ENCODE data around the gene TAOK3. TPM values are rescaled to one million over a fixed set of nuclear protein-coding genes. Genes with fewer than 3 reads are reported as not detected.

Gene TAOK3
- total and polyA plus RNA-seq, 2 of the 4 experiments (the other 2 are of a cell fraction) = 26.3 to 54.5 TPM

- H2BK15ac ChIP-seq (ENCODE audit: low read depth, low read length) = no peak overlapping the region
- H3K23ac ChIP-seq (ENCODE audit: low read depth, low read length) = no peak overlapping the region
- H2BK20ac ChIP-seq (ENCODE audit: low read depth, low read length) = no peak overlapping the region
- no peak overlapping the region for H3K9ac ChIP-seq (ENCODE audit: low read depth, low read length)
- WGBS, 2 experiments (ENCODE audit: extremely low coverage in 2 of 2, insufficient read length in 1 of 2) = 67% methylated on average over 1 of the region's 7 CpGs; no CpG with 5 or more reads in 1 of the 2 experiments
- H4K91ac ChIP-seq (ENCODE audit: insufficient read depth, low read depth, low read length) = no peak overlapping the region
- H4K20me1 ChIP-seq (ENCODE audit: insufficient read depth, low read length) = no peaks in the 10 kb centered on the region
- no peaks in the 10 kb centered on the region for H3K9me3 ChIP-seq (ENCODE audit: control insufficient read depth, insufficient read depth, low read length)
- no peak overlapping the region for H3K4me2 ChIP-seq (ENCODE audit: low read depth, low read length)
- TF ChIP-seq NFE2L2 (IDR thresholded peaks at IDR 0.05; ENCODE audit: low read depth, low read length) (no peak), BHLHE40 (IDR thresholded peaks at IDR 0.05; ENCODE audit: low read depth, low read length) (no peak), RCOR1 (IDR thresholded peaks at IDR 0.05; ENCODE audit: insufficient replicate concordance, low read length) (no peak), USF2 (IDR thresholded peaks at IDR 0.05; ENCODE audit: low read depth, low read length) (no peak), RFX5 (IDR thresholded peaks at IDR 0.05; ENCODE audit: low read depth, low read length) (no peak), SMC3 (IDR thresholded peaks at IDR 0.05; ENCODE audit: low read depth, low read length) (no peak), MAZ (IDR thresholded peaks at IDR 0.05; ENCODE audit: borderline replicate concordance, low read depth, low read length) (no peak), CEBPB (IDR thresholded peaks at IDR 0.05; ENCODE audit: low read depth, low read length) (no peak), ELK1 (IDR thresholded peaks at IDR 0.05; ENCODE audit: borderline replicate concordance, low read depth, low read length) (no peak), RAD21 (IDR thresholded peaks at IDR 0.05; ENCODE audit: low read length) (no peak), MXI1 (IDR thresholded peaks at IDR 0.05; ENCODE audit: borderline replicate concordance, low read depth, low read length) (no peak)
- intact Hi-C loops (cut with micrococcal nuclease) = no loop called here
- no peak overlapping the region for H3K27ac ChIP-seq (ENCODE audit: insufficient read depth, low read length)
- H3K56ac ChIP-seq (ENCODE audit: extremely low read depth, insufficient read depth, low read length) = no peak overlapping the region
- no peak overlapping the region for H3K14ac ChIP-seq (replicated peaks; ENCODE audit: low read depth, low read length)
- H4K8ac ChIP-seq (ENCODE audit: low read depth in 2 of 2, low read length in 2 of 2) = no peak overlapping the region
- in situ Hi-C loops (cut with MboI; ENCODE audit: low sequenced_read_pairs) = no loop called here
- no peak for ATAC-seq (ENCODE audit: low read depth)
- no peak overlapping the region for H4K5ac ChIP-seq (ENCODE audit: low read depth, low read length)
- H3K4me1 ChIP-seq (ENCODE audit: control insufficient read depth, insufficient read depth, low read length) = peaks cover 4% of the 10 kb centered on the region; the same call in 1 of the 2 replicates
- no peak overlapping the region for H2BK120ac ChIP-seq (ENCODE audit: low read depth, low read length)
- no peak for DNase-seq
- ChIA-PET CTCF (interaction anchor here (0.6 kb wide), 1 partner anchor 366 kb away, joined by 3 read pairs; no protein-coding TSS in a partner anchor), POLR2A (ENCODE audit: unreplicated experiment) (no interaction called here)
- H3K4me3 ChIP-seq (ENCODE audit: insufficient read depth, low read depth, low read length) = no peak overlapping the region
- dilution Hi-C loops (cut with HindIII; ENCODE audit: low sequenced_read_pairs, unreplicated experiment) = no loop called here
- no peaks in the 10 kb centered on the region; the same call in 1 of the 2 replicates for H3K9me1 ChIP-seq (ENCODE audit: insufficient read depth, low read length)
- no peak overlapping the region for H2AK5ac ChIP-seq (ENCODE audit: low read depth, low read length)
- no TSS peak for BruUV-seq (replicated peaks)
- H3K4ac ChIP-seq (ENCODE audit: low read depth, low read length) = no peak overlapping the region
- H3K79me1 ChIP-seq (ENCODE audit: low read depth in 1 of 2, low read length in 2 of 2) = peaks cover 23 to 41% of the 10 kb centered on the region in 2 experiments
- no peak overlapping the region for H2AFZ ChIP-seq (replicated peaks; ENCODE audit: low read length, poor library complexity)
- no peak overlapping the region for H2AK9ac ChIP-seq (replicated peaks; ENCODE audit: low read depth, low read length, poor library complexity)
- no peaks in the 10 kb centered on the region for H3K36me3 ChIP-seq (ENCODE audit: control insufficient read depth, insufficient read depth, low read length)
- no peak overlapping the region for H3K18ac ChIP-seq (ENCODE audit: low read depth, low read length)
- no peak overlapping the region for H2BK5ac ChIP-seq (ENCODE audit: low read depth, low read length, poor library complexity, severe bottlenecking)
- no peaks in the 10 kb centered on the region for H3K27me3 ChIP-seq (ENCODE audit: control insufficient read depth, insufficient read depth, low read length)
Measured at GRCh38 chr12:118346895-118347294, 25.8 kb downstream of the TAOK3 start.
